ENCODE results near the gene SNAI3. TPM values are rescaled to one million over a fixed set of nuclear protein-coding genes. Genes with fewer than 3 reads are reported as not detected.

Gene SNAI3
- total RNA-seq, 4 donors from 2014 or later: 0.23 to 0.95 TPM; not detected in 2

- Histone ChIP-seq H3K27ac (peak overlapping the region; percentile 59 to 95 (median 72)), H3K4me1 (peaks cover 20 to 64% (median 25%) of the 10 kb centered on the region in 3 donors), H3K27me3 (no peaks in the 10 kb centered on the region), H3K9me3 (no peaks in the 10 kb centered on the region), H3K4me3 (peak overlapping the region in 2 of 4 donors; percentile 34 to 99), H3K36me3 (peaks cover 10 to 39% (median 11%) of the 10 kb centered on the region in 3 donors)
- intact Hi-C loops (cut with DNase I): no loop called here
- no peak for DNase-seq
- 78% methylated on average over 4 of the region's 30 CpGs; no CpG with 5 or more reads in 1 of the 2 donors for WGBS, 2 donors
- TF ChIP-seq POLR2A (IDR thresholded peaks at IDR 0.05) (no peak), CTCF (IDR thresholded peaks at IDR 0.05) (no peak)
Observed at GRCh38 chr16:88701581-88702370, 15.5 kb upstream of the SNAI3 start.

- Histone ChIP-seq H3K9me3 (no peaks in the 10 kb centered on the region), H3K4me3 (peak overlapping the region in 3 of 4 donors; percentile 11 to 99 (median 34)), H3K36me3 (peaks cover 10 to 49% (median 11%) of the 10 kb centered on the region in 3 donors), H3K27ac (peak overlapping the region; percentile 59 to 95 (median 74)), H3K27me3 (no peaks in the 10 kb centered on the region), H3K4me1 (peaks cover 18 to 61% (median 22%) of the 10 kb centered on the region in 3 donors)
- peak; percentile 90 for DNase-seq
- intact Hi-C loops (cut with DNase I): no loop called here
- WGBS, 2 donors: 72% methylated on average over 13 of the region's 42 CpGs; no CpG with 5 or more reads in 1 of the 2 donors
- TF ChIP-seq POLR2A (IDR thresholded peaks at IDR 0.05) (peak in 1 of 4 donors; percentile 33), CTCF (IDR thresholded peaks at IDR 0.05) (no peak)
Observed at GRCh38 chr16:88700636-88701482, 14.6 kb upstream of the SNAI3 start.

- WGBS, 2 donors: 60% methylated on average over 1 of the region's 14 CpGs; no CpG with 5 or more reads in 1 of the 2 donors
- peaks cover 10 to 54% (median 11%) of the 10 kb centered on the region in 3 donors for H3K36me3 ChIP-seq
- TF ChIP-seq CTCF (IDR thresholded peaks at IDR 0.05) (no peak), POLR2A (IDR thresholded peaks at IDR 0.05) (no peak)
- peak overlapping the region; percentile 53 to 95 (median 74) for H3K27ac ChIP-seq
- intact Hi-C loops (cut with DNase I): no loop called here
- peaks cover 14 to 56% (median 18%) of the 10 kb centered on the region in 3 donors for H3K4me1 ChIP-seq
- peak overlapping the region in 1 of 4 donors; percentile 99 for H3K4me3 ChIP-seq
- H3K9me3 ChIP-seq: no peaks in the 10 kb centered on the region
- H3K27me3 ChIP-seq: no peaks in the 10 kb centered on the region
- no peak for DNase-seq
Observed at GRCh38 chr16:88700322-88700635, 14.0 kb upstream of the SNAI3 start.

- no peak for DNase-seq
- Histone ChIP-seq H3K4me1 (peaks cover 8 to 45% (median 10%) of the 10 kb centered on the region in 3 donors), H3K4me3 (no peak overlapping the region), H3K9me3 (no peaks in the 10 kb centered on the region), H3K27ac (no peak overlapping the region), H3K36me3 (peaks cover 10 to 54% (median 11%) of the 10 kb centered on the region in 3 donors), H3K27me3 (peaks cover 0 to 2% (median 0%) of the 10 kb centered on the region in 4 donors)
- 97% methylated on average over 7 of the region's 16 CpGs; no CpG with 5 or more reads in 1 of the 2 donors for WGBS, 2 donors
- no peak for TF ChIP-seq POLR2A (IDR thresholded peaks at IDR 0.05)
- no peak for TF ChIP-seq CTCF (IDR thresholded peaks at IDR 0.05)
- intact Hi-C loops (cut with DNase I): no loop called here
Observed at GRCh38 chr16:88699180-88699579, 12.9 kb upstream of the SNAI3 start.

All from esophagus squamous epithelium (tissue), 5 donors.